SK-N-SH treated with all-trans-retinoic acid at 6 μM for 48 hours (cell line): Measurements from ENCODE around the gene RIMBP2.

Experiments
- ARNTL ChIP-seq: fragments of 450-650 bp; formaldehyde crosslinking; IDR thresholded peaks from 2 replicates; pipeline ENCODE4 v1.5.0; 2020; ENCODE audit warnings: low read depth, mild to moderate bottlenecking, moderate library complexity, borderline replicate concordance
- ESRRG ChIP-seq: fragments of 250-450 bp; sonication (Bioruptor Pico); IDR thresholded peaks from 2 replicates; pipeline ENCODE4 v1.6.1; 2021; ENCODE audit warnings: mild to moderate bottlenecking
- PATZ1 ChIP-seq: fragments of 250-450 bp; sonication (Bioruptor Pico); IDR thresholded peaks from 2 replicates; pipeline ENCODE4 v1.8.0; 2020; ENCODE audit warnings: mild to moderate bottlenecking, moderate library complexity, borderline replicate concordance
- SNAI2 ChIP-seq: fragments of 250-450 bp; sonication (Bioruptor Pico); IDR thresholded peaks from 2 replicates; pipeline ENCODE4 v1.5.0; 2020; ENCODE audit warnings: mild to moderate bottlenecking, moderate library complexity
- ZNF8 ChIP-seq: fragments of 450-650 bp; formaldehyde crosslinking; IDR thresholded peaks from 2 replicates; pipeline ENCODE4 v1.5.0; 2020; ENCODE audit warnings: mild to moderate bottlenecking, moderate library complexity

- no peak for TF ChIP-seq PATZ1 (CRISPR knock-in tag)
- no peak for TF ChIP-seq ARNTL (CRISPR knock-in tag)
- no peak for TF ChIP-seq ESRRG
- TF ChIP-seq SNAI2 (CRISPR knock-in tag): no peak
- TF ChIP-seq ZNF8 (CRISPR knock-in tag): no peak
Measured at GRCh38 chr12:130420071-130420470, 296.0 kb downstream of the RIMBP2 start.
